Activated CD8-positive, alpha-beta memory T cell treated with anti-CD3 and anti-CD28 coated beads for 36 hours (primary cell): Measurements from ENCODE around the gene LRRK1. TPM values are rescaled to one million over a fixed set of nuclear protein-coding genes. Genes with fewer than 3 reads are reported as not detected.

Experiments used
- CTCF ChIA-PET: fragments of 350-600 bp; sonication (Branson Sonifier 250); formaldehyde crosslinking; loops from one replicate; lab custom pipeline; 2021; ENCODE audit warnings: antibody characterized with exemption; lab: Charles Lee
- POLR2A ChIA-PET: fragments of 350-600 bp; sonication (Branson Sonifier 250); formaldehyde crosslinking; loops from one replicate; lab custom pipeline; 2021; ENCODE audit warnings: antibody characterized with exemption; lab: Charles Lee
- total RNA-seq, 2 experiments: library from RNA; stranded (reverse); gene quantifications; one replicate each; pipeline ENCODE4 v1.2.3, GENCODE V29; 2021

The LRRK1 gene
- total RNA-seq, 2 experiments from 2014 or later = 0.44 to 0.57 TPM

DNA sequence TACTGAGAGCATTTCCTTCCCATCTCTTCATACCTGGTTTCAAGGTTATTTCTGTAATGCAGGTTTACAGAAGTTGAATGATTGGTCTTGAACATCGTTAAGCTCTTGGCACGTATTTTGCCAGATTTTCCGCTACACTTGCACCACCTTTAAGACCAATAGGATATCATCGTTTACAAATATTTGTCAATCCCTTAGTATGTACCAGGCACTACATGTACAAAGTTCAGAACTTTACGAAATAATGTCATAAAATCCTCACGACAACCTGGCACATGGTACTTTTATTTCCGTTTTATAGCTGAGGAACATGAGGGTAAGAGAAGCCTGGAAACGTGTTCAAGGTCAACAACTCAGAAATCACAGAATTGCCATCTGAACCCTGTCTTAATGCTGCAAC is 6.3 kb downstream of the LRRK1 start:
- CTCF ChIA-PET = interaction anchor here (1.2 kb wide), 1 partner anchor 81 kb away, joined by 3 read pairs; no protein-coding TSS in a partner anchor
- POLR2A ChIA-PET = no interaction called here

DNA sequence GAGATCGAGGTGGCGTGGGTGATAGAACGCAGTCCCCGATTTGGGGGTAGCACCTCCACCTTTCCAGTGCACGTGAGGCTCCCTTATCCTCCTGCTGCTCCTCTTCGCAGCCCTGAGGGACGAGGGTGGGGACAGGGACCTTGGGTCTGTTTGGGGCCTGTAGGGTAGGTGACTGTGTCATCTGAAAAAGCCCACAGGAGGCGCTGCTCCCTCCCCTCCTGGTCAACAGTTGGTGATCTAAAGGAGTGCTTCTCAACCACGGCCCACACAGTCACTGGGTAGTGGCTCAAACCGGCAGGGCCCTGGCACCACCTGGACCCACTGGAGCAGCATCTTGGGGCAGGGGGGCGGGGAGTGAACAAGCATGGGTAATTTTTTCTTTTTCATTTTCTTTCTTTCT is 7.1 kb downstream of the LRRK1 start:
- ChIA-PET POLR2A (no interaction called here), CTCF (interaction anchor here (0.6 to 4.0 kb wide), 3 partner anchors 8 to 733 kb away, joined by 3 to 19 read pairs (median 3); partner anchors contain the start of gene LRRK1)

DNA sequence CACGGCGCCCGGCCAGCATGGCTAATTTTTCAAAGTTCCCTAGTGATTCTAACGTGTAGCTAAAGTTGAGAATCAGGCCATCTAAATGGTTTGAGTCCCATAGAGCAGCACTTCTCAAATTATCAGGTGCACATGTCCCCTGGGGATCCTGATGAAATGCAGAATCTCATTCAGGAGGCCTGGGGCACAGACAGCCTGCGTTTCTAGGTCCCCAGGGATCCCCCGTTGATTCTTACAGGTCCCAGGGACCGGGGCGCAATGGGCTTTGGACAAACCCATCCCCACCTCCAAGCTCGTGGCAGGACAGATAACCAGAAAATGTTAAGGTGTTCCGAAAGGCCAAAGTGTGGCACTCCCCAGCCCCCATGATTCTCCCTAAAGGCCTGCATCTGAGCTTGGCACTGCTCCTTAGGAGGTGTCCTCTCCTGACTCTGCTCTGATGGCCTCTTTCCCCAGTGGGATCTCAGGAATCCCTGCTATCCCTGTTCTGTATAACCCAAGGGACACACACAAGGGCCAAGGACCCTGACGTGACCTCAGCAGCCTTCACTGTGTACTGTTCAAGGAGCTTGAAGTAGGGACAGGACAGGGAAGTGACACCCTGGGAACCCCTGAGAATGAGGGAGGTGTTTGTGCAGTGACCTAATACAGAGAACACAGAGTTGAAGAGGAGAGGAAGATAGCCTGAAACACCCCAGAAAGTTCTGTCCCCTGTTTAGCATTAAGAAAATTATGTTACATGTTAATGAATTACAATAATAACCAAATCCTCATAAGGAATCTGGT is 8.0 kb downstream of the LRRK1 start:
- CTCF ChIA-PET = interaction anchor here (1.1 to 4.0 kb wide), 2 partner anchors 9 to 81 kb away, joined by 4 to 19 read pairs; partner anchors contain the start of gene LRRK1
- POLR2A ChIA-PET = no interaction called here

GRCh38 chr15:100928632-100929280 is 9.6 kb downstream of the LRRK1 start:
- ChIA-PET POLR2A (no interaction called here), CTCF (interaction anchor here (4.0 kb wide), 1 partner anchor 11 kb away, joined by 19 read pairs; the partner anchor contains the start of gene LRRK1)

DNA sequence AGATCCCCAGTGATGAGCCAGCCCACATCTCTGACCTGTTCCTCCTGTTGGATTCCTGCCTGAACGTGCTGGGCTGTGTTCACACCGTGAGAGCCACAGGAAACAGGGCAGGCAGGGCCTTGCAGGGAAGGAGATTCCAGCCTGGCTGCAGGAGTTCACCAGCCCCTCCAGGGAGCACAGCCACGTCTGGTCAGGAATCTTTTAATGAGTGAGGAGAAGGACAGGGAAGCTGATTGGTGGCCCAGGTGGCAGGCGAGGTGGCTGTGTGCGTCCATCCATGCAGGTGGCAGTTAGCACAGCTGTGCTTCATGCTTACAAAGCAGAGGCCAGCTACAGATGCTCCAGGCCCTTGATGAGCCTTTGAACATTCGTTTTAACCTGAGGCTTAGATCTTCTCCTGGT is 10.5 kb downstream of the LRRK1 start:
- CTCF ChIA-PET = interaction anchor here (0.7 to 4.0 kb wide), 2 partner anchors 11 to 78 kb away, joined by 3 to 19 read pairs; partner anchors contain the start of gene LRRK1
- POLR2A ChIA-PET = no interaction called here

GRCh38 chr15:100930306-100930848 is 11.2 kb downstream of the LRRK1 start:
- CTCF ChIA-PET = interaction anchor here (0.6 to 4.0 kb wide), 3 partner anchors 12 to 357 kb away, joined by 3 to 19 read pairs (median 3); partner anchors contain the start of gene LRRK1
- POLR2A ChIA-PET = no interaction called here

GRCh38 chr15:100931143-100931890 is 12.2 kb downstream of the LRRK1 start:
- ChIA-PET CTCF (no interaction called here), POLR2A (no interaction called here)

DNA sequence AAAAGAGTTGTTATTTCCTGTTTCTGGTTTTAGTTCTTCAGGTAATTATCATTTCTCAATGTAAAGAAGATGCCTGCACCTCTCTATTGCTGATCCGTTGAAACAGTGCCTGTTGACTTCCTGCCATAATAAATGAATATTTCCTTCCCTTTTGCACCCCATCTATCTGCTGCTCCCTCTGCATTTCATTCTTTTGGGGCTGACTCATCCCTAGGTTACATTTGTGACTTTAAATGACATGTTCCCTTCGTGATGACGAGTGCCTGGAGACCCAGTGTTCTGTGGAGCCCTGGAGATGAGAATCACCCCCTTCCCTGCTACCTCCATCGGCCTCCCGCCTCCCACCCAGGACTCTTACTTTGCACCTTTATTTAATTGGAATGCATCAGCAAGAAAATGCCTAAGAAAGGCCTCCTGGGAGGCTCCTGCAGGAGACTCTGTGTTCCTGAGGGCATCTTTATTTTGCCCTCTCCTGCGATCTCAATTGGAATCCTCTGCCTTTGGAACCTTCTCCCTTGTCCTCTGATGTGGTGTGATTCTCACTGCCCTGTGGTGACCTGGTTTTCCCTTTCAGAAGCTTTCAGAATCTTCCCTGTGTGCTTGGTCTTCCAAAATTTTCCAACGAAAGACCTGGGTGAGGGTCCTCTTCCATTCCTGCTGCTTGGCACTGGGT is 13.7 kb downstream of the LRRK1 start:
- ChIA-PET CTCF (no interaction called here), POLR2A (no interaction called here)

- POLR2A ChIA-PET = interaction anchor here (0.7 kb wide), 1 partner anchor 15 kb away, joined by 9 read pairs; the partner anchor contains the start of gene LRRK1
- CTCF ChIA-PET = no interaction called here
Observed at GRCh38 chr15:100934166-100934565, 15.0 kb downstream of the LRRK1 start.

DNA sequence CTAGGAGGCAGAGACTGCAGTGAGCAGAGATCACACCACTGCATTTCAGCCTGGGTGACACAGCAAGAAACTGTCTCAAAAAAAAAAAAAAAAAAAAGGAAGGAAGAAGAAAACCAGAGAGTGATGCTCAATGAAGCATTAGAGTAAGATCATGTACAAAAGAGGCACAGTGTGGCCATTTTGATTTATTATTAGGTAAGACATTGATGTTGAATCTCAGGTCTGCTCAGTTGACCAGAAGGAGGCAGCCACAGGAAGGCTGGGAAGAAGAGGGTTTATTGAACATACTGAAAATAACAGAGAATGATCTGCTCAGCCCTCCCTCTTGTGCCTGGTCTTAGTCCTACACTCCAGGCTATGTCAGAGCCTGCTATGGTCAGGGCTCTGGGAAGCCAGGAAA is 15.6 kb downstream of the LRRK1 start:
- POLR2A ChIA-PET = interaction anchor here (0.7 kb wide), 1 partner anchor 16 kb away, joined by 9 read pairs; the partner anchor contains the start of gene LRRK1
- CTCF ChIA-PET = no interaction called here

DNA sequence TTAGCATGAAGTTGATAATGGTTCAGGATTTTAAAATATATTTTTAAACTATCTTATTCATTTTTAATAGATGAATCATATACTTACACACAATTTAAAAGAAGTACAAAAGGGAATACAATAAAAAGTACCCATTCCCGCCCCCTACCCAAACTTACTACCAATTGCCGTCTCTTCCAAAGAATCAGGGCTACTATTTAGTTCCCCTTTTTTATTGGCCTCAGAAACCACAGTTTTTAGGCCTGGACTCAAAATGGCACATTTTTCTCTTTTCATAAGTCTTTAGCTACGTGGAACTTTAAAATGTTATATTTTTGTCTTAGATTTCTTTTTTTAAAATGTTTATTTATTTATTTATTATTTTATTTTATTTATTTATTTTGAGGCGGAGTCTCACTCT is 18.0 kb downstream of the LRRK1 start:
- ChIA-PET POLR2A (no interaction called here), CTCF (no interaction called here)

- ChIA-PET POLR2A (no interaction called here), CTCF (no interaction called here)
Observed at GRCh38 chr15:100939791-100940190, 20.6 kb downstream of the LRRK1 start.

DNA sequence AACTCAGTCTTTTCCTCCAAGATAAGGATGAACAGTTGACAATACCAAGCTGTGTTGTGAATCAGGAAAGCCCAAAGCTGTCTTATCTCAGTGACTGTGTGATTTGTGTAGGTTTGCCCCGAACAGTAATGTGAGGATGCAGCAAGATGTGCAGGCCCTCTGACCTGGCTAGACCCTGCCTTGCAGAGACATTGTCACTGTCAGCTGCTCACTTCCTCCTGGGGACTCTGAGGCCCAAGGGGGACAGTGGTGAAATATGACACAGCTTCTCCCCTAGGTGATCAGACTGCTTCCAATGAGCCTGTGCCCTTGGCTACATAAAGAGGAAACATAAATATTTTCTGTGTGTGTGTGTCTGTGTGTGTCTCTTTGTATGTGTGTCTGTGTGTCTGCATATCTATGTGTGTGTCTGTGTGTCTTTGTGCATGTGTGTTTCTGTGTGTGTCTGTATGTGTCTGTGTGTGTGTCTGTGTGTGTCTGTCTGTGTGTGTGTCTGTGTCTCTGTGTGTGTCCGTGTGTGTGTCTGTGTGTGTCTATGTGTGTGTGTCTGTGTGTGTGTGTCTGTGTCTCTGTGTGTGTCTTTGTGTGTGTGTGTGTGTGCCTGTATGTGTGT is 21.7 kb downstream of the LRRK1 start:
- CTCF ChIA-PET = no interaction called here
- POLR2A ChIA-PET = no interaction called here

DNA sequence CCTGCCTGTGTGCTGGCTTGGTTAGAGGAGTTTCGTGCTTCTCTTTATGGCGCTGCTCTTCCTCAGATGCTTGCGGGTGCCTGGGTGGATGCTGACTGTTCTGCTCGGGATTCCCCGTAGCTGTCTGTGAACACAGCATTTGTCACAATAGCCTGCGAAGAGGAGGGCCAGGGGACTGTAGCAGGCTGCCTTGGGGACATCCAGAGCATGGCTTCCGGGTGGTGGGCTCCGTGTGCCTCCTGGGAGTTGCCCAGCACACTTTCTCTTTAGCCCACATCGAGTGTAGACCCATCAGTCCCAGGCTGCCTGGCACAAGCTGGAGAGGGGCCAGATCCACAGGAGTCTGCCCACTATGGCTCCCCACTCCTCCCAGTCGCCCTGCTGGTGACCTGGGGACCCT is 22.4 kb downstream of the LRRK1 start:
- CTCF ChIA-PET = no interaction called here

DNA sequence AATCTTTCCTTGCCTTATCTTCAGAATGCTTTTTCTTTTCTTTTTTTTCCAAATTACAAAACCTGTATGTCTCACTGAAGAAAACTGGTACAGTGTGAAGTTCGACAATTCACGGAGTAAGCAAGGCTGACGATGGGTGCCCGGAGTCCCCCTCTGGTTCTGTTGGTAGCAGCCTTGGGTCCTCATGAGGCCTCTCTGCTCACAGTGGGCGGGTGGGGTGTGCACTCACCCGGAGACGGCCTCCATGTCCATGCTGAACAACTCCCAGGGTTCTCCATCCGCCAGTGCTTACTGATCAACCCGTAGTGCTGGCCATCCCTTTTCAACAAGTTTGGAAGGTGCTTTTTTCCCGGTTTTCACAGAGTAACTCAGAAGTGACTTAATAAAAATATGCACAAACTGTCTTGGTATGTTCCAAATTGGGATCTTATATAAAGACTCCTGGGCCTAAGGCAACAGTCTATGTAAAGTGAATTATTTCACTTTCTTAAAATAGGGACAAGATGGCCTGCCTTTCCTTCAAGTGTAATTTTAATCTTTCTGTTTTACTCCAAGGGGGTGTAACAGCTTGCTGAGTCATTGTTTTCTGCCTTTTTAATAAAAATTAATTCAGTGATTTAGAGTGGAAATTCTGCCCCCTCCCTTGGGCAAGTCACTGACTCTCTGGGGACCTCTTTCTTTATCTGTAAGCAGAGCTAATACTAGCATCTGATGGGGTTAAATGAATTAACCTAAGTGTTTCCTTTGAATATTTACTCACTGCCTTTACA is 23.7 kb downstream of the LRRK1 start:
- CTCF ChIA-PET = interaction anchor here (1.2 kb wide), 1 partner anchor 65 kb away, joined by 3 read pairs; no protein-coding TSS in a partner anchor

More for the DNA sequence above, 22.4 kb downstream of the LRRK1 start:
- POLR2A ChIA-PET = no interaction called here

GRCh38 chr15:100944244-100944895 is 25.2 kb downstream of the LRRK1 start:
- ChIA-PET CTCF (interaction anchor here (1.2 kb wide), 1 partner anchor 64 kb away, joined by 3 read pairs; no protein-coding TSS in a partner anchor), POLR2A (no interaction called here)

More for the DNA sequence above, 23.7 kb downstream of the LRRK1 start:
- POLR2A ChIA-PET = no interaction called here

DNA sequence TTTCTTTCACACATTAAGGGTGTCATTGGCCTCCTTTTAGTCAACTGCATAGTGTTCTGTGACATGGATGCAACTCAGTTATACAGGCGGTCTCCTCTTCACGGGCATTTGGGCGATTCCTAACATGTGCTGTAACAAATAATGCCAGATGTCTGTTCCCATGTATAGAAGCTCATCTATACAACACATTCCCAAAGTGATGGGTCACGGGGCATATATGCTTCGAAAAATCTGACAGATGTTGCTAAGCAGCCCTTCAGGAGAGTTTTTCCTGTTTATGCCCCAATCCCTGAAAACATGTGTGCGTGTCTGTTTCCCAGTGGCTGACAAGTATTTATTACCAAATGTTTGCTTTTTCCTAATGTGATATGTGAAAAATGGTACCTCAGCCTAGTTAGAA is 25.8 kb downstream of the LRRK1 start:
- POLR2A ChIA-PET = no interaction called here
- CTCF ChIA-PET = no interaction called here
